Keratinocyte (primary cell): ENCODE data around the gene CCDC60. TPM values are rescaled to one million over a fixed set of nuclear protein-coding genes. Genes with fewer than 3 reads are reported as not detected.

Experiments
- DNase-seq: peaks from one replicate; pipeline ENCODE4 v3.0.0-alpha.2; 2011; ENCODE audit warnings: low read depth, missing footprints, low spot score
- FAIRE-seq: peaks from 2 replicates; lab custom pipeline; 2011; peaks lifted over from hg19 to GRCh38; lab: Jason Lieb, UNC
- H2AFZ ChIP-seq: 2 replicates; pipeline ENCODE4 v1.6.0; 2012; ENCODE audit warnings: low read length, control low read depth, inconsistent platforms; ENCODE audit not compliant: control insufficient read depth
- H3K27ac ChIP-seq: 2 replicates; pipeline ENCODE4 v1.5.1; 2011; ENCODE audit warnings: low read length; ENCODE audit not compliant: control insufficient read depth, insufficient read depth
- H3K27me3 ChIP-seq: 3 replicates; pipeline ENCODE4 v1.6.0; 2011; ENCODE audit warnings: low read length; ENCODE audit not compliant: control insufficient read depth, insufficient read depth; ENCODE audit errors: extremely low read depth
- H3K36me3 ChIP-seq, 2 experiments: 2 replicates in 1 of 2; 3 replicates in 1 of 2; pipeline ENCODE4 v1.5.1; 2011; ENCODE audit warnings: low read length in 2 of 2, mild to moderate bottlenecking in 1 of 2; ENCODE audit not compliant: control insufficient read depth in 2 of 2, insufficient read depth in 2 of 2; ENCODE audit errors: extremely low read depth in 1 of 2
- H3K4me1 ChIP-seq: 3 replicates; pipeline ENCODE4 v1.5.1; 2011; ENCODE audit warnings: low read length; ENCODE audit not compliant: control insufficient read depth, insufficient read depth; ENCODE audit errors: extremely low read depth
- H3K4me2 ChIP-seq: 3 replicates; pipeline ENCODE4 v1.6.0; 2011; ENCODE audit warnings: low read depth, low read length; ENCODE audit not compliant: control insufficient read depth, insufficient read depth; ENCODE audit errors: extremely low read depth
- H3K4me3 ChIP-seq, 3 experiments: fragments of 200-600 bp in 1 of 3; sonication (generic) in 1 of 3; 2 replicates in 2 of 3; 3 replicates in 1 of 3; pipeline ENCODE4 v1.5.1; 2011 to 2016; ENCODE audit warnings: low read length in 3 of 3, mild to moderate bottlenecking in 3 of 3, control low read depth in 2 of 3, inconsistent platforms in 1 of 3, low read depth in 1 of 3, mixed read lengths in 1 of 3, mixed run types in 1 of 3, moderate library complexity in 1 of 3; ENCODE audit not compliant: control insufficient read depth in 2 of 3, insufficient read depth in 2 of 3; ENCODE audit errors: extremely low read depth in 1 of 3
- H3K79me2 ChIP-seq: 2 replicates; pipeline ENCODE4 v1.6.0; 2012; ENCODE audit warnings: low read length; ENCODE audit not compliant: control insufficient read depth, insufficient read depth
- H3K9ac ChIP-seq: 3 replicates; pipeline ENCODE4 v1.6.0; 2011; ENCODE audit warnings: low read length; ENCODE audit not compliant: control insufficient read depth, insufficient read depth; ENCODE audit errors: extremely low read depth
- H3K9me1 ChIP-seq: 3 replicates; pipeline ENCODE4 v1.6.0; 2011; ENCODE audit warnings: low read length; ENCODE audit not compliant: control insufficient read depth, insufficient read depth; ENCODE audit errors: extremely low read depth
- H3K9me3 ChIP-seq: 2 replicates; pipeline ENCODE4 v1.5.1; 2012; ENCODE audit warnings: low read depth, low read length; ENCODE audit not compliant: control insufficient read depth
- H4K20me1 ChIP-seq: 3 replicates; pipeline ENCODE4 v1.6.0; 2011; ENCODE audit warnings: low read length; ENCODE audit not compliant: control insufficient read depth, insufficient read depth; ENCODE audit errors: extremely low read depth
- EZH2 ChIP-seq: IDR thresholded peaks from one replicate; pipeline ENCODE4 v1.6.1; 2012; ENCODE audit warnings: inconsistent platforms, mild to moderate bottlenecking, low read length, moderate library complexity
- dilution Hi-C: fragments of 300-500 bp; cut with MboI; formaldehyde crosslinking; loops from one replicate; pipeline ENCODE4 v1.7.0; 2020; ENCODE audit warnings: low sequenced_read_pairs; ENCODE audit not compliant: extremely low pct_ligation_motif_present
- polyA plus RNA-seq, 5 experiments: library from polyadenylated mRNA; depleted of rRNA in 3 of 5; stranded (reverse) in 3 of 5; stranded (forward) in 1 of 5; unstranded in 1 of 5; fragments of >200 nt; gene quantifications; 1 replicate in 1 of 5; 2 replicates in 3 of 5; 3 replicates in 1 of 5; pipeline versions ENCODE4 v1.2.1 to v1.2.3, GENCODE V29; 2011 to 2012; ENCODE audit warnings: missing spikeins in 2 of 5, low read depth in 1 of 5, low replicate concordance in 1 of 5
- TF ChIP-seq, protein P1 (sequence below), 3 experiments: IDR thresholded peaks in 1 of 3; conservative IDR thresholded peaks in 1 of 3; optimal IDR thresholded peaks in 1 of 3; 2 replicates in 2 of 3; 3 replicates in 1 of 3; pipeline versions ENCODE3 to v1.5.1; 2011; ENCODE audit warnings: low read length in 3 of 3, mild to moderate bottlenecking in 3 of 3, moderate library complexity in 2 of 3, control low read depth in 1 of 3, inconsistent platforms in 1 of 3; ENCODE audit not compliant: insufficient read depth in 2 of 3; ENCODE audit errors: extremely low read depth in 1 of 3

The CCDC60 gene
- polyA plus RNA-seq, 1 donor (not counting 4 experiments of a cell fraction or from before 2014, with no cell fraction given), result 0.09 TPM

DNA sequence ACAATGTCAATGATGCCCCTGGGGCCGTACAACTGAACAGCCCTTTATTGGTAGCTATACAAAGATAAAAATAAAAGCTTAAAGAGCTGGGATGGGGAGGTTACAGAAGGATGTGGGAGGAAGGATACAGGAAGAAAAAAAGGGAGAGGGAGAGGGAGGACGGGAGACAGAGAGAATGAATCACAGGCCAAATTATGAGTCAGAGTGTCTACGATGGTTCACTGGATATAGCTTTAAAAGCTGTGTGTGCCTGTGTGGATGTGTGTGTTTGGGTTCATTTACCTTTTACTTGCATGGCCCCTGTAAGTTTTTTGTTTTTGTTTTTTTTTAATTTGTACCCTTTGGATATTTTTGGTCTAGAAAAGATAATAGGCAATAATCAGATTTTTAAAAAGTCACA lies 111.9 kb downstream of the CCDC60 start:
- no peak overlapping the region for H3K9ac ChIP-seq
- H3K4me2 ChIP-seq, result no peak overlapping the region
- no peaks in the 10 kb centered on the region for H3K9me1 ChIP-seq
- no peaks in the 10 kb centered on the region for H3K9me3 ChIP-seq
- FAIRE-seq (no peak), DNase-seq (no peak)
- H3K27me3 ChIP-seq, result no peaks in the 10 kb centered on the region
- H3K36me3 ChIP-seq, result no peaks in the 10 kb centered on the region
- dilution Hi-C loops, result no loop called here
- TF ChIP-seq, protein P1, sequence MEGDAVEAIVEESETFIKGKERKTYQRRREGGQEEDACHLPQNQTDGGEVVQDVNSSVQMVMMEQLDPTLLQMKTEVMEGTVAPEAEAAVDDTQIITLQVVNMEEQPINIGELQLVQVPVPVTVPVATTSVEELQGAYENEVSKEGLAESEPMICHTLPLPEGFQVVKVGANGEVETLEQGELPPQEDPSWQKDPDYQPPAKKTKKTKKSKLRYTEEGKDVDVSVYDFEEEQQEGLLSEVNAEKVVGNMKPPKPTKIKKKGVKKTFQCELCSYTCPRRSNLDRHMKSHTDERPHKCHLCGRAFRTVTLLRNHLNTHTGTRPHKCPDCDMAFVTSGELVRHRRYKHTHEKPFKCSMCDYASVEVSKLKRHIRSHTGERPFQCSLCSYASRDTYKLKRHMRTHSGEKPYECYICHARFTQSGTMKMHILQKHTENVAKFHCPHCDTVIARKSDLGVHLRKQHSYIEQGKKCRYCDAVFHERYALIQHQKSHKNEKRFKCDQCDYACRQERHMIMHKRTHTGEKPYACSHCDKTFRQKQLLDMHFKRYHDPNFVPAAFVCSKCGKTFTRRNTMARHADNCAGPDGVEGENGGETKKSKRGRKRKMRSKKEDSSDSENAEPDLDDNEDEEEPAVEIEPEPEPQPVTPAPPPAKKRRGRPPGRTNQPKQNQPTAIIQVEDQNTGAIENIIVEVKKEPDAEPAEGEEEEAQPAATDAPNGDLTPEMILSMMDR (optimal IDR thresholded peaks at IDR 0.05 in 1 of 3, IDR thresholded peaks at IDR 0.05 in 1 of 3, conservative IDR thresholded peaks at IDR 0.05 in 1 of 3; ENCODE audit: extremely low read depth in 1 of 3, insufficient read depth in 2 of 3, low read length in 3 of 3), result no peak
- no peak for TF ChIP-seq EZH2
- H3K4me3 ChIP-seq, result no peak overlapping the region
- H4K20me1 ChIP-seq, result no peaks in the 10 kb centered on the region
- H2AFZ ChIP-seq, result no peak overlapping the region
- no peak overlapping the region for H3K27ac ChIP-seq
- no peaks in the 10 kb centered on the region for H3K79me2 ChIP-seq
- H3K4me1 ChIP-seq, result no peaks in the 10 kb centered on the region

DNA sequence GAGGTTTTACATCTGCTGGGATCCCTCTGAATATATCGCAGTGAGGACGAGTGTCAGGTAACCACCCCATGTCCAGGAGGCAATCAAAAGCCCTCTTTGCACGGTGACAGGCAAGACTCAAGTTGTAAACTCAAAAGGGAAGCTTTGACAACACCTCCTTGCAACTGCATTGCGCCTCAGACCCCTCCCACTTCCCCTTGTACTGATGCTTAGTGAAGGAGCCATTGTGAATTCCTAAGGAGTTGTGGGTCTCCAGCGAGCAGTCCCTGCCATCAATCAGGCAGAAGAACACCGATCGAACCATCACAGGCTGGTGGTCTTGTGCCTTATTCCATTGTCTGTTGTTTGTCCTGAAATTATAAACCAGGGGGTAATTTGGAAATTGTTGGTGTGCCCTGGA lies 112.6 kb downstream of the CCDC60 start:
- no peaks in the 10 kb centered on the region for H3K27me3 ChIP-seq
- H3K9ac ChIP-seq, result no peak overlapping the region
- dilution Hi-C loops, result no loop called here
- H3K36me3 ChIP-seq, result no peaks in the 10 kb centered on the region
- no peak overlapping the region for H3K27ac ChIP-seq
- H3K4me2 ChIP-seq, result no peak overlapping the region
- TF ChIP-seq EZH2, result no peak
- TF ChIP-seq, protein P1 (optimal IDR thresholded peaks at IDR 0.05 in 1 of 3, IDR thresholded peaks at IDR 0.05 in 1 of 3, conservative IDR thresholded peaks at IDR 0.05 in 1 of 3; ENCODE audit: extremely low read depth in 1 of 3, insufficient read depth in 2 of 3, low read length in 3 of 3), result no peak
- DNase-seq, result no peak
- H4K20me1 ChIP-seq, result no peaks in the 10 kb centered on the region
- no peak for FAIRE-seq
- no peak overlapping the region for H3K4me3 ChIP-seq
- no peaks in the 10 kb centered on the region for H3K9me1 ChIP-seq
- H3K4me1 ChIP-seq, result no peaks in the 10 kb centered on the region
- H3K79me2 ChIP-seq, result no peaks in the 10 kb centered on the region
- no peak overlapping the region for H2AFZ ChIP-seq
- H3K9me3 ChIP-seq, result no peaks in the 10 kb centered on the region
